A549 (cell line): ENCODE measurements around the gene NAALADL1. TPM values are rescaled to one million over a fixed set of nuclear protein-coding genes. Genes with fewer than 3 reads are reported as not detected.
A peak's percentile ranks its signal among the peaks of the same experiment; 100 is the strongest.
"Not testable (repeated sequence)": the region's sequence is repeated elsewhere in the genome, so short reads cannot be mapped to it uniquely, and the experiment has no call there.

Source experiments
- ATAC-seq, 2 experiments: fragments of 200-7000 bp in 1 of 2; fragments of >200 bp in 1 of 2; cut with Nextera tagmentation in 1 of 2; cut with Tn5 transposase in 1 of 2; 3 replicates each; pipeline versions ENCODE4 v1.8.0 to v1.9.1; 2018 to 2020; ENCODE audit warnings: mild to moderate bottlenecking in 1 of 2, moderate library complexity in 1 of 2
- CTCF ChIA-PET: fragments of 300-600 bp; sonication (Branson Sonifier 250); formaldehyde crosslinking; extraction: SDS; loops from one replicate; lab custom pipeline; 2021; ENCODE audit warnings: antibody characterized with exemption, inconsistent platforms; lab: Yijun Ruan, JAX
- POLR2A ChIA-PET: fragments of 350-600 bp; formaldehyde crosslinking; extraction: SDS; loops from one replicate; lab custom pipeline; 2021; ENCODE audit warnings: antibody characterized with exemption, inconsistent platforms; lab: Yijun Ruan, JAX
- DNase-seq, 2 experiments: peaks; one replicate each; pipeline versions ENCODE4 v3.0.0 to v3.0.0-alpha.2; 2011 to 2016; ENCODE audit warnings: low read depth in 1 of 2, low spot score in 1 of 2
- FAIRE-seq: peaks from 2 replicates; lab custom pipeline; 2011; peaks lifted over from hg19 to GRCh38; lab: Jason Lieb, UNC
- H3K27ac ChIP-seq, 2 experiments: fragments of >200 bp; sonication (Bioruptor Twin); formaldehyde crosslinking; 3 replicates each; pipeline ENCODE4 v1.5.1; 2016 to 2017
- H3K4me1 ChIP-seq: fragments of >200 bp; sonication (Bioruptor Twin); formaldehyde crosslinking; 3 replicates; pipeline ENCODE4 v1.6.1; 2016
- H3K4me2 ChIP-seq: fragments of >200 bp; sonication (Bioruptor Twin); formaldehyde crosslinking; 3 replicates; pipeline ENCODE4 v1.6.1; 2016
- H3K4me3 ChIP-seq: fragments of >200 bp; sonication (Bioruptor Twin); formaldehyde crosslinking; 3 replicates; pipeline ENCODE4 v1.5.1; 2016
- H3K9me3 ChIP-seq: fragments of >200 bp; sonication (Bioruptor Twin); formaldehyde crosslinking; 3 replicates; pipeline ENCODE4 v1.6.1; 2016
- BHLHE40 ChIP-seq: IDR thresholded peaks from 2 replicates; pipeline ENCODE4 v1.6.1; 2012; ENCODE audit warnings: low read depth, low read length, inconsistent platforms
- EHMT2 ChIP-seq: fragments of 200-600 bp; sonication (generic); IDR thresholded peaks from 2 replicates; pipeline ENCODE4 v1.6.1; 2016; ENCODE audit warnings: antibody characterized with exemption, low read depth, mild to moderate bottlenecking, moderate library complexity
- FOSL2 ChIP-seq, 2 experiments: fragments of 450-650 bp in 1 of 2; fragments of >200 bp in 1 of 2; sonication (Bioruptor Twin) in 1 of 2; formaldehyde crosslinking; IDR thresholded peaks; 2 replicates each; pipeline versions ENCODE4 v1.5.0 to v1.6.1; 2016 to 2020; ENCODE audit warnings: mild to moderate bottlenecking in 1 of 2, moderate library complexity in 1 of 2
- JUN ChIP-seq, 2 experiments: fragments of >200 bp; sonication (Bioruptor Twin); formaldehyde crosslinking; IDR thresholded peaks; 2 replicates in 1 of 2; 3 replicates in 1 of 2; pipeline ENCODE4 v1.6.1; 2016 to 2017
- KDM1A ChIP-seq: fragments of 200-600 bp; sonication (generic); IDR thresholded peaks from 2 replicates; pipeline ENCODE4 v1.6.1; 2016; ENCODE audit warnings: low read depth, mild to moderate bottlenecking
- MAZ ChIP-seq: fragments of 150-350 bp; IDR thresholded peaks from 2 replicates; pipeline ENCODE4 v1.6.1; 2014; ENCODE audit warnings: antibody characterized with exemption, low read depth, low read length, borderline replicate concordance
- MYC ChIP-seq: IDR thresholded peaks from 2 replicates; pipeline ENCODE4 v1.6.1; 2012; ENCODE audit warnings: mild to moderate bottlenecking, inconsistent platforms, low read length, improper control_type of control experiment, borderline replicate concordance
- NPAS2 ChIP-seq: fragments of 250-450 bp; sonication (Bioruptor Pico); IDR thresholded peaks from 2 replicates; pipeline ENCODE4 v1.8.0; 2022; ENCODE audit warnings: mild to moderate bottlenecking, moderate library complexity, borderline replicate concordance
- POLR2AphosphoS2 ChIP-seq: conservative IDR thresholded peaks from 2 replicates; pipeline ENCODE4 v1.6.1; 2012; ENCODE audit warnings: low read length, improper control_type of control experiment, inconsistent platforms
- RCOR1 ChIP-seq: fragments of 150-350 bp; IDR thresholded peaks from 2 replicates; pipeline ENCODE4 v1.6.1; 2014; ENCODE audit warnings: antibody characterized with exemption, low read length, low read depth
- SMC3 ChIP-seq: fragments of >200 bp; sonication (Bioruptor Twin); formaldehyde crosslinking; IDR thresholded peaks from 3 replicates; pipeline ENCODE4 v1.6.1; 2018; ENCODE audit warnings: inconsistent platforms
- WGBS: methylation state at CpG from one replicate; pipeline ENCODE4 v1.1.6; 2017; ENCODE audit errors: missing lambda C conversion rate; 5-methylcytosine and 5-hydroxymethylcytosine counted together
- polyA plus RNA-seq, 4 experiments: library from polyadenylated mRNA; depleted of rRNA in 3 of 4; stranded (reverse); fragments of >200 nt; fragmentation: RNase III in 1 of 4; extraction: RNeasy Plus Mini Kit Qiagen cat#74134 plus additional on column Dnase treatment in 1 of 4; gene quantifications; 2 replicates in 3 of 4; 3 replicates in 1 of 4; pipeline ENCODE4 v1.2.3, GENCODE V29; 2011 to 2017
- TF ChIP-seq, protein P1 (sequence below): IDR thresholded peaks from 2 replicates; pipeline ENCODE4 v1.6.1; 2012; ENCODE audit warnings: low read depth, borderline replicate concordance
- TF ChIP-seq, protein P2 (sequence below): fragments of 150-350 bp; IDR thresholded peaks from 2 replicates; pipeline ENCODE4 v1.6.1; 2014; ENCODE audit warnings: low read depth, mild to moderate bottlenecking, low read length

NAALADL1 gene
- polyA plus RNA-seq, 2 of the 4 experiments (the other 2 are of a cell fraction): not detected

DNA sequence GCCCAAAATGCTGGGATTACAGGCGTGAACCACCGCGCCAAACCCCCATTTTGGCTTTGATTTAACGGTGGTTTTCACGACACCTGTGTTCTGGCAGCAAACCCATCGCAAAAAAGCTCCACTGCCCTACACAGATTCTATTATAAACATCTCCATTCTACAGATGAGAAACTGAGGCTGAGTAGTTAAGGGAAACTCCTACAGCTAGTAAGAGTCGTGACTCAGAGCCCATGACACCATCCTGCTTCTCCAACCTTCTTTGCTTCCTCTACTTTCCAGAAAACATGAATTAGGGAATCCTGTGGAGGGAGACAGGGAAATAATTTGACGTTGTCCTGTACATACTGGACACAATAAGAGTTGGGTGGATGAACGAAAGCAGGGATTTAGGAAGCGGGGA lies 31.5 kb downstream of the NAALADL1 start:
- H3K4me2 ChIP-seq: peak overlapping the region; percentile 86
- DNase-seq (no peak), FAIRE-seq (no peak)
- peak overlapping the region; percentile 52 for H3K4me3 ChIP-seq
- POLR2A ChIA-PET: interaction anchor here (0.6 to 0.7 kb wide), 2 partner anchors 14 to 90 kb away, joined by 4 read pairs; partner anchors contain the start of genes SAC3D1 and ZNHIT2
- WGBS: 50% methylated on average over 10 of the region's 10 CpGs
- no peaks in the 10 kb centered on the region for H3K9me3 ChIP-seq
- no peak for TF ChIP-seq FOSL2 (IDR thresholded peaks at IDR 0.05)
- TF ChIP-seq FOSL2 (CRISPR knock-in tag; IDR thresholded peaks at IDR 0.05): 0 out of 2 replicates have a peak, but pooled peaks have one; percentile 22
- TF ChIP-seq KDM1A: peak; percentile 77
- TF ChIP-seq, protein P1, sequence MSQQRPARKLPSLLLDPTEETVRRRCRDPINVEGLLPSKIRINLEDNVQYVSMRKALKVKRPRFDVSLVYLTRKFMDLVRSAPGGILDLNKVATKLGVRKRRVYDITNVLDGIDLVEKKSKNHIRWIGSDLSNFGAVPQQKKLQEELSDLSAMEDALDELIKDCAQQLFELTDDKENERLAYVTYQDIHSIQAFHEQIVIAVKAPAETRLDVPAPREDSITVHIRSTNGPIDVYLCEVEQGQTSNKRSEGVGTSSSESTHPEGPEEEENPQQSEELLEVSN: no peak
- TF ChIP-seq MYC: 0 out of 2 replicates have a peak, but pooled peaks have one; percentile 25
- TF ChIP-seq JUN (IDR thresholded peaks at IDR 0.05): no peak
- TF ChIP-seq, all 56 proteins: peak for 3
- CTCF ChIA-PET: interaction anchor here (0.5 to 7.3 kb wide), 19 partner anchors 12 to 281 kb away, joined by 3 to 97 read pairs (median 3); partner anchors contain the start of genes ARL2, NAALADL1 and SAC3D1
- H3K27ac ChIP-seq: peak overlapping the region; percentile 89 to 94
- H3K4me1 ChIP-seq: peaks cover 9% of the 10 kb centered on the region
- peak; percentile 50 to 54 for ATAC-seq

DNA sequence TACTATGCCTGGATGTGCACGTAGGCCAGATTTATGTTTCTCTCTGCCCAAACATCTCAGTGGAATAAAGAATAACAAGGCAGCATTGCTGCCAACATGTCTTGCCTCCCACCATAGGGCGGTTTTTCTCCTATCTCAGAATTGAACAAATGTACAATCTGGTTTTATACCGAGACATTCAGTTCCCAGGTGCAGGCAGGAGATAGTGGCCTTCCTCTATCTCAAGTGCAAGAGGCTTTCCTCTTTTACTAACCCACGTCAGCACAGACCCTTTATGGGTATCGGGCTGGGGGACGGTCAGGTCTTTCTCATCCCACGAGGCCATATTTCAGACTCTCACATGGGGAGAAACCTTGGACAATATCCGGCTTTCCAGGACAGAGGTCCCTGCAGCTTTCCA lies 34.9 kb downstream of the NAALADL1 start:
- H3K9me3 ChIP-seq, H3K4me1 ChIP-seq, FAIRE-seq, H3K4me2 ChIP-seq, ATAC-seq, H3K4me3 ChIP-seq, DNase-seq, H3K27ac ChIP-seq: not testable (repeated sequence)
- POLR2A ChIA-PET: interaction anchor here (0.6 kb wide), 1 partner anchor 13 kb away, joined by 8 read pairs; no protein-coding TSS in a partner anchor
- CTCF ChIA-PET: interaction anchor here (7.3 kb wide), 1 partner anchor 9 kb away, joined by 97 read pairs; the partner anchor contains the start of gene ARL2
- WGBS: 77% methylated on average over 8 of the region's 8 CpGs

DNA sequence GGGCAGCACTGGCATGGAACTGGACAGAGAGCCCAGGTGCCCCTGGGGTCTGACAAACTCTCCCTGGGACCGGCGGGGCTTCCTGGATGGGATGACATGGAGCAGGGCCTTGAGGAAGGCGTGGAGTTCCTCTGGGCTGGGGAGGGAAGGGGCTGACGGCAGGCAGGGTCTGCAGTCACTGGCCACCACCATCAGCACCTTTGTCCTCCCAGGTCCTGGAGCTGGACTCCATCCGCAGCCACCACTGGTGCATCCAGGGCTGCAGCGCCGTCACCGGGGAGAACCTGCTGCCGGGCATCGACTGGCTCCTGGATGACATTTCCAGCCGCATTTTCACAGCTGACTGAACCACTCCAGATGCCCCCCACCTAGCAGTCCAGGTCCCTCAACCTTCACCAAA lies 36.8 kb downstream of the NAALADL1 start:
- 95% methylated on average over 10 of the region's 11 CpGs for WGBS
- POLR2A ChIA-PET: no interaction called here
- Histone ChIP-seq H3K4me3 (no peak overlapping the region), H3K4me1 (peaks cover 5% of the 10 kb centered on the region; the same call in 2 of the 3 replicates), H3K9me3 (no peaks in the 10 kb centered on the region), H3K27ac (no peak overlapping the region), H3K4me2 (no peak overlapping the region)
- FAIRE-seq (no peak), ATAC-seq (no peak), DNase-seq (no peak)
- CTCF ChIA-PET: interaction anchor here (0.9 to 1.1 kb wide), 3 partner anchors 10 to 234 kb away, joined by 3 to 4 read pairs (median 3); no protein-coding TSS in a partner anchor
- no peak for TF ChIP-seq RCOR1

DNA sequence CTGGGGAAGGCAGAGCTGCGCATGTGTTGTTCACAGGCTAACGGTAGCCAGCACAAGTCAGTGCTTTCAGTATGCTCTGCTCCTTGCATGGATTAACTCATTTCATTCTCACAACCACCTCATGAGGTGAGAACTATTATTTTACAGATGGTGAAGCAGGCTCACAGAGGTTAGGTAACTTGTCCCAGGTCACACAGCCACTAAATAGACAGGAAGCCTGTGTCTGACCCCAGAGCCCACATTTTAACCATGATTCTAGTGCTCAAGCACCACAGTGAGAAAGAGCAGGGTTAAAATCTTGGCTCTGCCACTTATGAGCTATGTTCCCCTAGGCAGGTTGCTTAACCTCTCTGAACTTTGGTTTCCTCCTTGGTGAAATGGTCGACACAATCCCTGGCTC lies 37.4 kb downstream of the NAALADL1 start:
- ChIA-PET CTCF (interaction anchor here (0.9 to 1.1 kb wide), 3 partner anchors 9 to 233 kb away, joined by 3 to 4 read pairs (median 3); no protein-coding TSS in a partner anchor), POLR2A (no interaction called here)
- FAIRE-seq (no peak), DNase-seq (no peak), ATAC-seq (no peak)
- peaks cover 9% of the 10 kb centered on the region; the same call in 2 of the 3 replicates for H3K4me1 ChIP-seq
- no peak overlapping the region for H3K4me3 ChIP-seq
- no peak overlapping the region for H3K4me2 ChIP-seq
- no peak overlapping the region for H3K27ac ChIP-seq
- H3K9me3 ChIP-seq: no peaks in the 10 kb centered on the region
- TF ChIP-seq MAZ (no peak), SMC3 (no peak), EHMT2 (no peak), POLR2AphosphoS2 (no peak), NPAS2 (CRISPR knock-in tag) (no peak), BHLHE40 (no peak)
- TF ChIP-seq, protein P2, sequence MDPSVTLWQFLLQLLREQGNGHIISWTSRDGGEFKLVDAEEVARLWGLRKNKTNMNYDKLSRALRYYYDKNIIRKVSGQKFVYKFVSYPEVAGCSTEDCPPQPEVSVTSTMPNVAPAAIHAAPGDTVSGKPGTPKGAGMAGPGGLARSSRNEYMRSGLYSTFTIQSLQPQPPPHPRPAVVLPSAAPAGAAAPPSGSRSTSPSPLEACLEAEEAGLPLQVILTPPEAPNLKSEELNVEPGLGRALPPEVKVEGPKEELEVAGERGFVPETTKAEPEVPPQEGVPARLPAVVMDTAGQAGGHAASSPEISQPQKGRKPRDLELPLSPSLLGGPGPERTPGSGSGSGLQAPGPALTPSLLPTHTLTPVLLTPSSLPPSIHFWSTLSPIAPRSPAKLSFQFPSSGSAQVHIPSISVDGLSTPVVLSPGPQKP: no peak
- WGBS: 95% methylated on average over 3 of the region's 3 CpGs
